ENCODE data around the gene PLEKHA1. TPM values are rescaled to one million over a fixed set of nuclear protein-coding genes. Genes with fewer than 3 reads are reported as not detected.
A peak's percentile ranks its signal among the peaks of the same experiment; 100 is the strongest.

PLEKHA1 gene
- total RNA-seq, 8 experiments from 2014 or later = 17.2 to 32.9 (median 28.9) TPM

GRCh38 chr10:122473116-122473515 is 98.6 kb downstream of the PLEKHA1 start:
- Histone ChIP-seq H3K27ac (no peak overlapping the region), H3K4me3 (no peak overlapping the region), H3K4me1 (replicated peaks in 1 of 2) (peaks cover 21% of the 10 kb centered on the region in 2 donors)
- 80 to 100% (median 93%) methylated on average over 2 to 6 of the region's 8 CpGs; no CpG with 5 or more reads in 1 of the 10 experiments for WGBS, 10 experiments
- in situ Hi-C loops (cut with MboI; ENCODE audit: low pct_unique_long_range_greater_than_20kb in 2 of 9, low sequenced_read_pairs in 9 of 9, unreplicated experiment in 9 of 9) = no loop called here
- ATAC-seq (replicated peaks in 6 of 8) = no peak

GRCh38 chr10:122474131-122474818 is 99.8 kb downstream of the PLEKHA1 start:
- WGBS, 10 experiments = 61 to 100% (median 83%) methylated on average over 3 to 10 of the region's 15 CpGs; no CpG with 5 or more reads in 2 of the 10 experiments
- peak in 2 of 8 experiments; percentile 32 to 44 for ATAC-seq (replicated peaks in 6 of 8)
- in situ Hi-C loops (cut with MboI; ENCODE audit: low pct_unique_long_range_greater_than_20kb in 2 of 9, low sequenced_read_pairs in 9 of 9, unreplicated experiment in 9 of 9) = no loop called here
- H3K4me1 ChIP-seq (replicated peaks in 1 of 2) = peaks cover 21% of the 10 kb centered on the region in 2 donors
- H3K27ac ChIP-seq = no peak overlapping the region
- H3K4me3 ChIP-seq = no peak overlapping the region

- ATAC-seq (replicated peaks in 6 of 8) = peak in 4 of 8 experiments; percentile 11 to 26 (median 18)
- Histone ChIP-seq H3K4me3 (no peak overlapping the region), H3K4me1 (replicated peaks in 1 of 2) (peaks cover 21% of the 10 kb centered on the region in 2 donors)
Measured at GRCh38 chr10:122475100-122475499, 100.6 kb downstream of the PLEKHA1 start.

GRCh38 chr10:122475591-122476332 is 101.3 kb downstream of the PLEKHA1 start:
- no peak overlapping the region for H3K27ac ChIP-seq
- ATAC-seq (replicated peaks in 6 of 8) = peak in 7 of 8 experiments; percentile 27 to 94 (median 72)
- in situ Hi-C loops (cut with MboI; ENCODE audit: low pct_unique_long_range_greater_than_20kb in 2 of 9, low sequenced_read_pairs in 9 of 9, unreplicated experiment in 9 of 9) = no loop called here
- H3K4me1 ChIP-seq (replicated peaks in 1 of 2) = peaks cover 21% of the 10 kb centered on the region in 2 donors
- H3K4me3 ChIP-seq = no peak overlapping the region
- 9 to 90% (median 48%) methylated on average over 2 to 11 of the region's 16 CpGs; no CpG with 5 or more reads in 3 of the 10 experiments for WGBS, 10 experiments

More at GRCh38 chr10:122475100-122475499, 100.6 kb downstream of the PLEKHA1 start:
- 0 to 70% (median 50%) methylated on average over 1 to 6 of the region's 12 CpGs; no CpG with 5 or more reads in 2 of the 10 experiments for WGBS, 10 experiments
- in situ Hi-C loops (cut with MboI; ENCODE audit: low pct_unique_long_range_greater_than_20kb in 2 of 9, low sequenced_read_pairs in 9 of 9, unreplicated experiment in 9 of 9) = no loop called here
- no peak overlapping the region for H3K27ac ChIP-seq

DNA sequence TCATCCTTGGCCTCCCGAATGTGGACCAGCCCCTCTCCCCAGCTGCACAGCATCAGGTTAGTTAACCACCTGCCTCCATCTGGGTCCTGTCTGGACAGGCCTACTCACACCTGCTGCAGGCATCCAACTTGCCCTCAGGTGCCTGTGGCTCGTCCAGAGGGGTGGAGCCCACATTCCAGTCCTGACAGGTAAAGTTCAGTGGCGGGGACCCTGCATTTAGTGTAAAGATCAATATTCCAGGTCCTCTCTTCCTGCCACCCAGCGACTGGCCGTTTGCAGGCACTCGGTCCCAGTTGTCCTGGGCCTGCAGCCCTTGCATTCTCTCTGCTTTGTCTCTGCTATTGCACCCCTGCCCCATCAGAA is 101.8 kb downstream of the PLEKHA1 start:
- ATAC-seq (replicated peaks in 6 of 8) = peak in 3 of 8 experiments; percentile 3 to 25 (median 11)
- in situ Hi-C loops (cut with MboI; ENCODE audit: low pct_unique_long_range_greater_than_20kb in 2 of 9, low sequenced_read_pairs in 9 of 9, unreplicated experiment in 9 of 9) = no loop called here
- WGBS, 10 experiments = 35 to 100% (median 76%) methylated on average over 1 to 4 of the region's 6 CpGs; no CpG with 5 or more reads in 5 of the 10 experiments
- Histone ChIP-seq H3K27ac (no peak overlapping the region), H3K4me1 (replicated peaks in 1 of 2) (peaks cover 21% of the 10 kb centered on the region in 2 donors), H3K4me3 (no peak overlapping the region)

DNA sequence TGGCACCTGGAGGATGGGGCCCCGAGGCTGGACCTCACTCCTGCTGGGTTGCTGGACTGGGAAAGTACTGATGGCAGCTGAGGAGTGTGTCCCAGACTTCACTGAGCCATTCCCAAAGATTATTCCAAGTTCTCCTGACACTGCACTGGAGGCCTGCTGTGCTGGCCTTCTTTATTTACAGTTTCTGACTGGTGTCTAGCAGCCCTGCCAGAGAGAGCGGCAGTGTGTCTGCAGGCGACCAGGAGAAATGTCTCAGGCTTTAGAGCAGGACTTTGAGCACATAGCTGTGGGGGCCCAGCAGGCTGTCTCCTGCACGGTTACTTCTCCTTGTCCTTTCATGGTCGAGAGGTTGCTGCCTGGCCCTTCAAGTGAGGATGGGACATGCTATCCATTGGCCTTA is 102.9 kb downstream of the PLEKHA1 start:
- no peak overlapping the region for H3K4me3 ChIP-seq
- H3K4me1 ChIP-seq (replicated peaks in 1 of 2) = peaks cover 21% of the 10 kb centered on the region in 2 donors
- 80 to 100% (median 89%) methylated on average over 1 to 4 of the region's 5 CpGs; no CpG with 5 or more reads in 4 of the 10 experiments for WGBS, 10 experiments
- in situ Hi-C loops (cut with MboI; ENCODE audit: low pct_unique_long_range_greater_than_20kb in 2 of 9, low sequenced_read_pairs in 9 of 9, unreplicated experiment in 9 of 9) = no loop called here
- no peak overlapping the region for H3K27ac ChIP-seq
- ATAC-seq (replicated peaks in 6 of 8) = no peak

DNA sequence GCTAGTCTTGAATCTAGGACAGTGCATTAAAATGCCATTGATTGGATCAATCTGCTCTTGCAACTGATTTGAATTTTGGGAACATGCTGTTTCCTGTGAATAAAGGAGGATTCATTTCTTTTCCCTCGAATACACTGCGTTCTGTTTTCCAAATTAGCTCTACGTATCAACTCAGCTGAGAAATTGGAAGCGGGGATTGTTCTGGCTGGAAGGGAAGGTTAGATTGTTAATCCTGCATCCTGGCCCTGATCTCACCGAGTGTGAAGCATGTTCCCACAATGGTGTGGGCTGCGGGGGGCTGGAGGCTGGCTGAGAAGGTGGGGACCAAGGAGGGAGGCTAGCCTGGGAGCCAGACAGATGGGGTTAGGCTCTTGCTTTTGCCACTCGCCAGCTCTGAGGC is 104.5 kb downstream of the PLEKHA1 start:
- Histone ChIP-seq H3K4me3 (no peak overlapping the region), H3K4me1 (replicated peaks in 1 of 2) (peaks cover 21% of the 10 kb centered on the region in 2 donors), H3K27ac (no peak overlapping the region)
- in situ Hi-C loops (cut with MboI; ENCODE audit: low pct_unique_long_range_greater_than_20kb in 2 of 9, low sequenced_read_pairs in 9 of 9, unreplicated experiment in 9 of 9) = no loop called here
- ATAC-seq (replicated peaks in 6 of 8) = no peak
- WGBS, 10 experiments = 14 to 90% (median 85%) methylated on average over 2 to 4 of the region's 7 CpGs; no CpG with 5 or more reads in 4 of the 10 experiments

GRCh38 chr10:122480146-122480833 is 105.8 kb downstream of the PLEKHA1 start:
- in situ Hi-C loops (cut with MboI; ENCODE audit: low pct_unique_long_range_greater_than_20kb in 2 of 9, low sequenced_read_pairs in 9 of 9, unreplicated experiment in 9 of 9) = no loop called here
- no peak overlapping the region for H3K4me3 ChIP-seq
- no peak for ATAC-seq (replicated peaks in 6 of 8)
- WGBS, 10 experiments = 30 to 100% (median 90%) methylated on average over 1 to 6 of the region's 10 CpGs; no CpG with 5 or more reads in 3 of the 10 experiments
- H3K4me1 ChIP-seq (replicated peaks in 1 of 2) = peaks cover 11 to 12% of the 10 kb centered on the region in 2 donors
- no peak overlapping the region for H3K27ac ChIP-seq

DNA sequence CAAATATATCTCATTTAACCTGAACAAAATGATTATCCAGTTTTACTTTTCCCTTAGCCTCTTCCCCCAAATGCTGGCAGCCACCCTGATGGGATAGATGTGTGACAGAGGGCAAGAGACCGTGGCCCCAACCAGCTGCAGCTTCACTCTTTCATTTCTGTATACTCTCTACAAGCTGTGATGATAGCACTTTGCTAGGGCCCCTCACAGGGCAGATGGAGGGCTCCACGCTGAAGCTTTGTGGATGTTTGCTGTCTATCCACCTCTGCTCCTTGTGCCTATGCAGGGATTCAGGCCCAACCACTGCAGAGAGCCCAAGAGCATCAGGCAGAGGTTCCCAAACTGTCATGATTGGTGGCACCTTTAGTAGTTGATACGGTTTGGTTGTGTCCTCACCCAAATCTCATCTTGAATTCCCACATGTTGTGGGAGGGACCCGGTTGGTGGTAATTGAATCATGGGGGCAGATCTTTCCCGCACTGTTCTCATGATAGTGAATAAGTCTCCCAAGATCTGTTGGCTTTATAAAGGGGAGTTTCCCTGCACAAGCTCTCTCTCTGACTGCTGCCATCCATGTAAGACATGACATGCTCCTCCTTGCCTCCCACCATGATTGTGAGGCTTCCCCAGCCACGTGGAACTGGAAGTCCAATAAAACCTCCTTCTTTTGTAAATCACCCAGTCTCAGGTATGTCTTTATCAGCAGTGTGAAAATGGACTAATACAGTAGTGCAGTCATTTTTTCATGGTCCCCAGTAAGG is 107.0 kb downstream of the PLEKHA1 start:
- ATAC-seq (replicated peaks in 6 of 8) = no peak
- Histone ChIP-seq H3K4me3 (no peak overlapping the region), H3K4me1 (replicated peaks in 1 of 2) (peaks cover 4 to 9% of the 10 kb centered on the region in 2 donors), H3K27ac (no peak overlapping the region)
- in situ Hi-C loops (cut with MboI; ENCODE audit: low pct_unique_long_range_greater_than_20kb in 2 of 9, low sequenced_read_pairs in 9 of 9, unreplicated experiment in 9 of 9) = no loop called here
- WGBS, 10 experiments = 71 to 90% (median 82%) methylated on average over 2 to 3 of the region's 6 CpGs; no CpG with 5 or more reads in 5 of the 10 experiments

Other genes with a start within 250 kb of the PLEKHA1 start
- gene BTBD16, start 103.4 kb upstream of the PLEKHA1 start, total RNA-seq = under 1 TPM in 3 of 8 experiments, not detected in 5; 0.09 to 0.76 (median 0.50) TPM
- 1 to 10 TPM in 1 of 8 experiments, under 1 TPM in 1, not detected in 6; 0.66 to 1.0 TPM for gene ARMS2, start 79.9 kb downstream of the PLEKHA1 start, total RNA-seq
- gene HTRA1, start 86.8 kb downstream of the PLEKHA1 start, total RNA-seq = 100 to 1,000 TPM in 1 of 8 experiments, 10 to 100 TPM in 2, 1 to 10 TPM in 3, under 1 TPM in 2; 0.55 to 186 (median 5.3) TPM
- under 1 TPM in 5 of 8 experiments, not detected in 3; 0.03 to 0.76 (median 0.09) TPM for gene DMBT1, start 186.0 kb downstream of the PLEKHA1 start, total RNA-seq

All from motor neuron (in vitro differentiated cells).